GM21717 (cell line): ENCODE results near the gene SIGLEC11.
"Not testable (repeated sequence)": the region's sequence is repeated elsewhere in the genome, so short reads cannot be mapped to it uniquely, and the experiment has no call there.

Experiments
- ATAC-seq: cut with Tn5 transposase; IDR thresholded peaks from one replicate; pipeline ENCODE4 v1.9.1; 2021; ENCODE audit warnings: mild to moderate bottlenecking, moderate library complexity; ENCODE audit not compliant: unreplicated experiment

Gene SIGLEC11

GRCh38 chr19:49927526-49928264 is 33.3 kb downstream of the SIGLEC11 start:
- ATAC-seq, result no peak

DNA sequence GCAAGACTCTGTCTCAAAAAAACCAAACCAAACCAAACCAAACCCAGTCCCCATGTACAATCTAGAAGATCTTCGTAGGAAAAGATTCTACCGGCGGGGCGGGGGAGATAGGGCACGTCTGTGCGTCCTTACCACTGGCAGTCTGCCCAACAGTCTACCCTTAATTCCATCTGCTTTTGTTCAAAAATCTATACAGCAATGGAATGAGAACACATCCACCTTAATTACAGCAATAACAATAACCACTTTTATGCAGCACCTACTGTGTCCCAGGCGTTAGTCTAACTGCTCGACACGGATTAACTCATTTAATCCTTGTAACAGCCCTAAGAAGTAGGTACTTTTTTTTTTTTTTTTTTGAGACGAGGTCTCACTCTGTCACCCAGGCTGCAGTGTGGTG is 34.5 kb downstream of the SIGLEC11 start:
- no peak for ATAC-seq

GRCh38 chr19:49925486-49925885 is 35.5 kb downstream of the SIGLEC11 start:
- no peak for ATAC-seq

DNA sequence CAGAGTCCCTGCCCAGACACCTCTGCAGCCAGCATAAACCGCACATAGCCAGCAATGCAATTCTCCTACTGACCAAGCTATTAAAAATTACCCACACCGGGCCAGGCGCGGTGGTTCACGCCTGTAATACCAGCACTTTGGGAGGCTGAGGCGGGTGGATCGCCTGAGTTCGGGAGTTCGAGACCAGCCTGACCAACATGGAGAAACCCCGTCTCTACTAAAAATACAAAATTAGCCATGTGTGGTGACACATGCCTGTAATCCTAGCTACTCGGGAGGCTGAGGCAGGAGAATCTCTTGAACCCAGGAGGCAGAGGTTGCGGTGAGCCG is 36.1 kb downstream of the SIGLEC11 start:
- not testable (repeated sequence) for ATAC-seq

- ATAC-seq, result no peak
Measured at GRCh38 chr19:49924004-49924880, 36.7 kb downstream of the SIGLEC11 start.

DNA sequence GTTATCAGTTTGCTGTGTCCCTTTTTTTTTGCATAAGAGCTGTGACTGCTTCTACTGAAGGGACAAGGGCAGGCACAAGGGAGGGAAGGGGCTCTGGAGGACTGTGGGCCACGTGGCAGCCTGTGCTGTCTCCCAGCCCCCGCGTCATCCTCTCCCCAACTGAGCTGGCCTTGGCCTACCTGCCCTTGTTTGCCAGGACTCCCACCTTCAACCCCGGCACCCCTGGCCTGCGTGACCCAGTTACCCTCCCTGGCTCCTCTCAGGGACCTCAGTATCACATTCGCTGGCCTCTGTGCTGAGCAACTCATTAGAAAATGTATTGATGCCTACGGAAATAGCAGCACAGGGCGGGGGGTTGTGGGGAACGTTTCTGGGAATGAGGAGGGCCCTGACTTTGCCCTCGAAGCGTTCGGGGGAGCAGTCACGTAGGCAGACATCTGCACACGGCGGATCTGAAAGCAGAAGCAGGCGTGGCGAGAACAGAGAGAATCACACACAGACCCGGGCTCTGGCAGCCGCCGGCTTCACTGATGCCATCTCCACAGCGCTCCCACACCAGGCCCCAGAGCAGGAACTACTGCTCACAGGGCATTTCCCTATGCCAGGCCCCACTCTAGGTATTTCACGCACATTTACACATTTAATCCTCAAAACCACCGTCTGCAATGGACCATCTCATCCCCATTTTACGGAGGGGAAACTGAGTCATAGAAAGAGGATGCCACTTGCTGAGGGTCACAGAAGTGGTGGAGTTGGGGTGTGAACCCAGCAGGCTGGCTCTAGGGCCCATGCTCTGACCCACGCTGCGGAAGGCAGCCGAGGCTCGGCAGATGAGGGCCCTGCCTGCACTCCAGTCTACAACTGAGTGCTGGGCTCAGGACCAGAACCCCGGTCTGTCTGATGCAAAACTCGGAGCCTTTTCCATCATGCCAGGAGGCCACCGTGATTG is 37.6 kb downstream of the SIGLEC11 start:
- no peak for ATAC-seq

- ATAC-seq, result no peak
Measured at GRCh38 chr19:49921871-49922795, 38.8 kb downstream of the SIGLEC11 start.

DNA sequence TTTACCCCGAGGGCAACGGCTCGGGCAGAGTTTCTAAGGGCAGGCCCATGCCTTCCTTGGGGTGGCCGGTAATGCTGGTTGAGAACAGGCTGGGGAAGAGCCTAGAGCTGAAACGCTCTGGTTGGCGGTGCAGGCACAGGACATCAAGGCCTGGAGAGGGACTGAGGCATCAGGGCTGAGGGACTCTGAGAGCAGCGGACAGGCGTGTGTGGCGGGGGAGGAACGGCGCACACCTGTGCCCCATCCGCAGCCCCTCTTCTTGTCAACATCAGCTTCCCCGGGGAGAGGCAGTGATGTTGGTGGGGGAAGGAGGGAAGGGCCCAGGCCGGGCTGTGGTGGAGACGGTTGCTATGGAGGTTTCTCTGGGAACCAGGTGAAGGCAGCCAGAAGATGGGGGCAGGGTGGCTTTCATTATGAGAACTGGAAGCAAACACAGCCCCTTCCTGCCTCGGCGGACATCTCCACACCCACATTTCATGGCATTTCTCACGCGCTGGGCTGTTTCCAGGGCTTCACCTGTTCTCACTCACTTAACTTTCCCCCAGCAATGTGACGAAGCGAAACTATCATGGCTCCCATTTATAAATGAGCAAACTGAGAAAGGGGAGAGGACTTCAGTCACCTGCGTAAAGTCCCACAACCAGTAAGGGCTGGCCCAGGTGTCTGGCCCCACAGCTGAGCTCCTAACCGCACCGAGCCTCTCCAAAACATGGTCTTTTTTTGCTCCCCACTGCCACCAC is 40.2 kb downstream of the SIGLEC11 start:
- ATAC-seq, result no peak

DNA sequence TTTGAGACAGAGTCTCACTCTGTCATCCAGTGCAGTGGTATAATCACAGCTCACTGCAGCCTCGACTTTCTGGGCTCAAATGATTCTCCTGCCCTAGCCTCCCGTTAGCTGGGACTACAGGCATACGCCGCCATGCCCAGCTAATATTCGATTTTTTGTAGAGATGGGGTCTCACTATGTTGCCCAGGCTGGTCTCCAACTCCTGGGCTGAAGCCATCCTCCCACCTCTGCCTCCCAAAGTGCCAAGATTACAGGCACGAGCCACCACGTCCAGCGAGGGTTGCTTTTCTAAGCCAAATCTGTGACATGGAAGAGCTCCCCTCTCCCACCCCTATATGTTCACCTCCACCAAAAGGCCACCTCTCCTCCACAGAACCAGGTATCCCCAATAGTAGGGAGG is 42.9 kb downstream of the SIGLEC11 start:
- ATAC-seq, result no peak

DNA sequence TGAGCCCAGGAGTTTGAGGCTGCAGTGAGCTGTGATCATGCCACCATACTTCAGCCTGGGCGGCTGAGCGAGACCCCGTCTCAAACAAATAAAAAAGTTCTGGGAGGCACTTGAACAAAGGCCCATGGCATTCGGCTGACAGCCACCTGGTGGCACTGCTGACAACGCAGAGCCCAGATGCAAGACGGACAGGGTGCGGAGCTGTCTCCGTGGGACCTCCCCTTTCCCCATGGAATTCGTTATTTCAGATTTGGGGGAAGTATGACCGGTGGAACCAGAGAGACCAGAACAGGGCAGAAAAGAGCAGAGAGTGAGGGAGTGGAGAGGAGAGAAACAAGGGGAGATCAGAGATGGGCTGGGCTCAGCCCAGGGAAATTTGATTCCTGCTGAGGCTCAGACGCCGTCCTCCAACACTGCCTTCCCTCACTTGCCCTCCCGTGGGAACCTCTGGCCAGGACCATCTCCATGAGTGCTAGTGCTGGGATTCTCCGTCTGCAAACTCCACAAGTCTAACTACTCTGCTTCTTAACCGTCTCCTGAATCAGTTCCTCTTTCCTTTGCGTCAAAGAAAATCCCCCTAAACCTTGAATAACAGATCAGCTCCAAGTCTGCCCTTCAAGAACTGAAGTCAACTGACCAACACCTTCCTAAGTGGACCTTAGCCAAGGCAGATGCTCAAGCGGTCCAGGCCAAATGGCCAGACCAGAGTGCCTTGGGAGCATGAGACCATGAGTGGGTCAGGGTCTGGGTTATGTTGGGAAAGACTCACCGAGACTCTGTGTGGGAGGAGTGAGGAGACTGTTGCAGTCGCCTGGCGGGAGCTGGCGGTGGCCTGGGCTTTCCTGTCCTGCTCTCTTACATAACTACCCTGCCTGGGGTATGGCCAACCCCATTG is 43.9 kb downstream of the SIGLEC11 start:
- no peak for ATAC-seq

GRCh38 chr19:49915271-49915670 is 45.7 kb downstream of the SIGLEC11 start:
- ATAC-seq, result no peak

- no peak for ATAC-seq
Measured at GRCh38 chr19:49913720-49914119, 47.3 kb downstream of the SIGLEC11 start.

DNA sequence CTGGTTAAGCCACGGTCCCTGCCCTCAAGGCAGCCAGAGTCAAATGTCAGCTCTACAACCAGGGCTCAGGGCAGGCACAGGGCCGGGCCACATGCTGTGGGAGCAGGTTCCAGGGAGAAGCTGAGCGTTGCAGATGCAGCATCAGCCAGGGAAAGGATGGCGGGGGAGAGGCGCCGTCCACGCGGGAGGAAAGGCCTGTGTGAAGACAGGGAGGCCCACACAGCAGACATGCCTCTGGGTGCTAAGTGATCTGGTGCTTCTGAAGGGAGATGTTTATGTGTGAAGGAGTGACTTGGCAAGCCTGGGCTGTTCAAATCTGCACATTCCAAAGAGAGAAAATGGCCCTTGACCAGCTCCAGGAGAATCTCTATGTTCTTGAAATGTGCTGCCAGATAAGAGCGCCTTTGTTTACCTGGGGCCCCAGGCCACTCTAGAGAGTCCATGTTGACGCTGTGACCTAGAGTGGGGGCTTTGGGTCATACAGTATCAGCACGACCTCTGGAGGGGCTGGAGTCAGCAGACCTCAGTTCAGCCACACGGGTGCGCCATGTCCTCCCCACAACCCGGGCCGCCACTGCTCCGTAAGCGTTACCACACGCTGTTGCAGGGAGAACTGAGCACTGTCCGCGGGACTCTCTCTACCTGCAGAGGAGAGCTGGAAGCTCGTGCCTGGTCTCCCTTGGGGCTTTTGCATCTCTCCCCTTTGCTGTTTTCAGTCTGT is 47.8 kb downstream of the SIGLEC11 start:
- no peak for ATAC-seq

GRCh38 chr19:49911381-49912145 is 49.4 kb downstream of the SIGLEC11 start:
- no peak for ATAC-seq

DNA sequence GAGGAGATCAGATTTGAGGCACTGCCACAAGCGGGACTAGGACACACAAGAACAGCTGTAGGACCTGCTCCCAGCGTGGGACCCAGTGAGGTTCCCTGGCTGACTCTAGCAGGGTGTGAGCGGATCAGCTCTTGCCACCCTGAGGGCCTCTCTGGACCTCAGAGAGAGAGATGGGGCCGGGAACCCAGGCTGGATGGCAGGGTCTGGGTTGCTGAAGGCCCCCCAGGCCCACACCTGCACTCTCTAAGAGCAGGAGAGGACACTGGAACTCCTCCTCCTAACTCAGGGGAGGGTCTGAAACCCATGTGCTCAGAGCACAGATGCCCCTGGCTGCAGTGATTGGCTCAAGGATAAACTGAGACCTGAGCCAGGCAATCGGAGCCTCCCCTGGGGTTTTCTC is 50.8 kb downstream of the SIGLEC11 start:
- ATAC-seq, result no peak

- no peak for ATAC-seq
Measured at GRCh38 chr19:49908480-49909420, 52.2 kb downstream of the SIGLEC11 start.
